Esophagus muscularis mucosa (tissue), 4 donors: ENCODE data around the gene INO80B. TPM values are rescaled to one million over a fixed set of nuclear protein-coding genes. Genes with fewer than 3 reads are reported as not detected.

Source experiments
- DNase-seq: peaks from one replicate; pipeline ENCODE4 v3.0.0-alpha.2; 2017; ENCODE audit errors: extremely low spot score
- H3K27ac ChIP-seq, 4 donors: fragments of 200-600 bp; sonication (generic); replicated peaks in 1 of 4; 1 replicate in 3 of 4; 2 replicates in 1 of 4; pipeline ENCODE4 v1.5.1; 2016 to 2019; ENCODE audit warnings: mild to moderate bottlenecking in 1 of 4
- H3K27me3 ChIP-seq, 4 donors: fragments of 200-600 bp; sonication (generic); one replicate each; pipeline versions ENCODE4 v1.5.1 to v1.6.0; 2016 to 2019
- H3K36me3 ChIP-seq, 4 donors: fragments of 200-600 bp; sonication (generic); one replicate each; pipeline ENCODE4 v1.5.1; 2016 to 2019
- H3K4me1 ChIP-seq, 4 donors: fragments of 200-600 bp; sonication (generic); one replicate each; pipeline ENCODE4 v1.5.1; 2016 to 2019
- H3K4me3 ChIP-seq, 4 donors: fragments of 200-600 bp; sonication (generic); 1 replicate in 2 of 4; 2 replicates in 2 of 4; pipeline ENCODE4 v1.5.1; 2016 to 2019; ENCODE audit warnings: mild to moderate bottlenecking in 4 of 4, moderate library complexity in 1 of 4
- H3K9me3 ChIP-seq, 4 donors: fragments of 200-600 bp; sonication (generic); 1 replicate in 3 of 4; 2 replicates in 1 of 4; pipeline ENCODE4 v1.5.1; 2016 to 2019
- EP300 ChIP-seq: sonication (generic); formaldehyde crosslinking; IDR thresholded peaks from one replicate; pipeline ENCODE4 v1.6.1; 2017; ENCODE audit warnings: antibody characterized with exemption
- POLR2A ChIP-seq: fragments of 450-650 bp; IDR thresholded peaks from one replicate; pipeline ENCODE4 v1.6.1; 2017; ENCODE audit warnings: antibody characterized with exemption, moderate library complexity, mild to moderate bottlenecking, low read depth
- POLR2AphosphoS5 ChIP-seq, 2 donors: sonication (generic); formaldehyde crosslinking; IDR thresholded peaks; one replicate each; pipeline ENCODE4 v1.6.1; 2017; ENCODE audit warnings: antibody characterized with exemption in 2 of 2
- WGBS: methylation state at CpG from one replicate; pipeline ENCODE4 v1.1.5; 2018; 5-methylcytosine and 5-hydroxymethylcytosine counted together
- intact Hi-C: fragments of 100-400 bp; cut with DNase I; formaldehyde crosslinking; loops from one replicate; pipeline ENCODE4 v1.15.1; 2023
- total RNA-seq, 4 donors: library from RNA; depleted of rRNA; stranded (reverse); fragments of >200 nt; gene quantifications; one replicate each; pipeline versions ENCODE4 v1.1.0 to v1.2.1, GENCODE V29; 2016
- TF ChIP-seq, protein P1 (sequence below), 3 experiments: fragments of 200-600 bp in 2 of 3; fragments of 450-650 bp in 1 of 3; sonication (generic) in 2 of 3; IDR thresholded peaks; one replicate each; pipeline ENCODE4 v1.5.1; 2017 to 2019; ENCODE audit warnings: antibody characterized with exemption in 3 of 3, mild to moderate bottlenecking in 2 of 3, moderate library complexity in 1 of 3

INO80B gene
- total RNA-seq, 4 donors from 2014 or later, result 8.7 to 16.6 (median 10.6) TPM

DNA sequence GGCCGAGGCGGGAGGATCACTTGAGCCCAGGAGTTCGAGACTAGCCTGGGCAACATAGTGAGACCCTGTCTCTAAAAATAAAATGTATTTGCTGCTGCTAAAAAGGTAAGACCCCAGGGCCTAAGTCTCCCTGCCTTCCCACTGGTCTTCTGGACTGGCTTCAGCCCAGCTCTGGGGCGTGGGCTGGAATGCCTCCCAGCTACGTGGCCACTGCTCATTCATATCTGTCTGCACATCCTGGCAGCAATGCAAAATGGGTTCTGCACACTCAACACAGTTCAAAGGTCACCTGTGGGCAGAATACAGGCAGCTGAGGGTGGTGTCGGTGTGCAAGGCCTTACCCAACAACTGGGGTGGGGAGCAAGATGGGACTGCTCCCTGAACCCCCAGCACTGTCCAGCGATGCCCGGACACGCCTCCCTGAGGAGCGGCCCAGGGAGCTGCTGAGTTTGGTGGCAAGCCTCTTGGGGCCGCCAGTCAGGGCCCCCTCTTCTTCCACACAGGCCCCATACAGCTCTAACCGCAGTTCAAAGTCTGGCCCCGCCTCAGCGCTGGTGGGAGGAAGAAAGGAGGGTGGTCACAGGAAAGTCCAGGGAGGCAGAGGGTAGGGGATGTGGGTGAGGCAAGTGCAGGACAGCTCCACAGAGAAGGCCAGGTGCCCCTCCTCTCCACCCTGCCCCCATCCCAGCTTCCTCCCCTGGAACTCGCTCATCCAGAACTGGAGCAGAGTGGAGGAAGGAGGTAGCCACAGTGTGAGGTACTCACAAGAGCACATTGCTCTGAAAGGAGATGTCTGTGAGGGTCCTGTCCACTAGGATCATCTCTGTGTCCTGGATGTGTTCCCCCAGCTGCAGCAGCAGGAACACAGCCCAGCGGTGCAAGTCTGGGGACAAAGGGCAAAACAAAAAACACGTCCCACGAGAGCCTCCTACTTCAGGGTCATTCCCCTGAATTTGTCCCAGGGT, 25.1 kb upstream of the INO80B start:
- intact Hi-C loops, result no loop called here
- H3K9me3 ChIP-seq, result no peaks in the 10 kb centered on the region
- no peak for TF ChIP-seq POLR2A
- TF ChIP-seq POLR2AphosphoS5 (IDR thresholded peaks at IDR 0.05), result no peak
- TF ChIP-seq EP300, result no peak
- TF ChIP-seq, protein P1, sequence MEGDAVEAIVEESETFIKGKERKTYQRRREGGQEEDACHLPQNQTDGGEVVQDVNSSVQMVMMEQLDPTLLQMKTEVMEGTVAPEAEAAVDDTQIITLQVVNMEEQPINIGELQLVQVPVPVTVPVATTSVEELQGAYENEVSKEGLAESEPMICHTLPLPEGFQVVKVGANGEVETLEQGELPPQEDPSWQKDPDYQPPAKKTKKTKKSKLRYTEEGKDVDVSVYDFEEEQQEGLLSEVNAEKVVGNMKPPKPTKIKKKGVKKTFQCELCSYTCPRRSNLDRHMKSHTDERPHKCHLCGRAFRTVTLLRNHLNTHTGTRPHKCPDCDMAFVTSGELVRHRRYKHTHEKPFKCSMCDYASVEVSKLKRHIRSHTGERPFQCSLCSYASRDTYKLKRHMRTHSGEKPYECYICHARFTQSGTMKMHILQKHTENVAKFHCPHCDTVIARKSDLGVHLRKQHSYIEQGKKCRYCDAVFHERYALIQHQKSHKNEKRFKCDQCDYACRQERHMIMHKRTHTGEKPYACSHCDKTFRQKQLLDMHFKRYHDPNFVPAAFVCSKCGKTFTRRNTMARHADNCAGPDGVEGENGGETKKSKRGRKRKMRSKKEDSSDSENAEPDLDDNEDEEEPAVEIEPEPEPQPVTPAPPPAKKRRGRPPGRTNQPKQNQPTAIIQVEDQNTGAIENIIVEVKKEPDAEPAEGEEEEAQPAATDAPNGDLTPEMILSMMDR (IDR thresholded peaks at IDR 0.05), result no peak
- H3K4me1 ChIP-seq, result no peaks in the 10 kb centered on the region
- 87% methylated on average over 16 of the region's 18 CpGs for WGBS
- no peak overlapping the region for H3K27ac ChIP-seq
- H3K4me3 ChIP-seq, result no peak overlapping the region
- H3K36me3 ChIP-seq, result peaks cover 27 to 79% (median 75%) of the 10 kb centered on the region in 4 donors
- DNase-seq, result no peak
- no peaks in the 10 kb centered on the region for H3K27me3 ChIP-seq

DNA sequence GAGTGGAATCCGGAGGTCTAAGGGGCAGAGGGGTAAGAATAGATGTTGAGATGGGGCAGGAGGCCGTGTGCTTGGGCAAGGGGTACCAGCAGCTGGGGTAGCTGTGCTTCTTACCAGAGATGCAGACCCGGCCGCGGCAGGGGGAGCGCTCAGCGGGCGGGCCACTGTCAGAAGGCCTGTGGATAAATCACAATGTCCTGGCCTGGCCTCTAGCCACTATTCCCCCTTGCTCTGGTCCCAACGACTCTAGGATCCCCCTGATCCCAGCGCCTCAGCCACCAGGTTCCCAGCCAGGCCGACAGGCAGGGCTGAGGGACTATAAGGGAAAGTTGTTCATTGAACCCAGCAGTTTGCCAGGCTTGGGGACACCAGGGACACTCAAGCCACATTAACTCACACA, 24.4 kb upstream of the INO80B start:
- no peaks in the 10 kb centered on the region for H3K9me3 ChIP-seq
- no peaks in the 10 kb centered on the region for H3K27me3 ChIP-seq
- TF ChIP-seq POLR2AphosphoS5 (IDR thresholded peaks at IDR 0.05) (no peak), POLR2A (no peak), EP300 (no peak)
- TF ChIP-seq, protein P1 (IDR thresholded peaks at IDR 0.05), result no peak
- WGBS, result 92% methylated on average over 7 of the region's 11 CpGs
- peaks cover 27 to 73% (median 69%) of the 10 kb centered on the region in 4 donors for H3K36me3 ChIP-seq
- DNase-seq, result no peak
- H3K4me1 ChIP-seq, result no peaks in the 10 kb centered on the region
- H3K27ac ChIP-seq, result no peak overlapping the region
- H3K4me3 ChIP-seq, result no peak overlapping the region
- intact Hi-C loops, result no loop called here

DNA sequence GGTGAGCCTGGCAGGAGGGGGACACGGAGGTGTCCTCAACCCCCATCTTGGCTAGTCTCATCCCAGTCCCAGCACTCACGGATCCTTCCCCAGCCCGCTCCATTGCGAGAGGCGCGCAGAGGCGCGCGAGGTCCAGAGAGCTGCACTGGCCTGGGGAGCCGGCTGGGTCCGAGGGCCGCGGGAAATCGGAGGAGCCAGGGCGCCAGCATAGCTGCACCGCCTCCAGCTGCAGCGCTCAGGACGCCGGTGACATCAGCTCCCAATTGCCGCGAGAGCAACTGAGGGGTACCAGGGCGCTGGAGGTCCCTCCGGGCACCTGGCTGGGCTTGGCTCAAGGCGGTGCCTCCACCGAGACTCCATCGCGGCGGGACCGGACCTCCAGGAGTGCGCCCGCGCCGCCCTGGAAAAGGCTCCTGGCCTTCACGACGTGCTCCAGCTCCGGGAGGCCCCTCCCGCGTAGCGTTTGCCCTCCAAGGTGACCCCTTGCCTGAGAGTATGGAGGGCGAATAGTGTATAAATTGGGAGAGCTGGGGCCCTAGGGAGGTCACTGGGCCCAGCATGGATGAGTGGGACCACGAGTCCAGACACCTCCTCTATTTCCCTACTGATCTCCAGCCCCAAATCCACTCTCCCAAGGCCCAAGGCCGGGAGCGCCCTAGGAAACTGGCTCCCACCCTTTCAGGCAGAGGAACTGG, 18.6 kb upstream of the INO80B start:
- WGBS, result 77% methylated on average over 24 of the region's 43 CpGs
- Histone ChIP-seq H3K27me3 (peaks cover 0 to 3% (median 1%) of the 10 kb centered on the region in 4 donors), H3K36me3 (peaks cover 8 to 18% (median 15%) of the 10 kb centered on the region in 4 donors), H3K4me1 (peaks cover 20 to 51% (median 44%) of the 10 kb centered on the region in 4 donors), H3K9me3 (no peaks in the 10 kb centered on the region), H3K4me3 (peak overlapping the region; percentile 10 to 19 (median 16)), H3K27ac (peak overlapping the region in 2 of 4 donors; percentile 44 to 46)
- TF ChIP-seq POLR2A (no peak), POLR2AphosphoS5 (IDR thresholded peaks at IDR 0.05) (no peak), EP300 (no peak)
- TF ChIP-seq, protein P1 (IDR thresholded peaks at IDR 0.05), result no peak
- intact Hi-C loops, result no loop called here
- DNase-seq, result no peak

DNA sequence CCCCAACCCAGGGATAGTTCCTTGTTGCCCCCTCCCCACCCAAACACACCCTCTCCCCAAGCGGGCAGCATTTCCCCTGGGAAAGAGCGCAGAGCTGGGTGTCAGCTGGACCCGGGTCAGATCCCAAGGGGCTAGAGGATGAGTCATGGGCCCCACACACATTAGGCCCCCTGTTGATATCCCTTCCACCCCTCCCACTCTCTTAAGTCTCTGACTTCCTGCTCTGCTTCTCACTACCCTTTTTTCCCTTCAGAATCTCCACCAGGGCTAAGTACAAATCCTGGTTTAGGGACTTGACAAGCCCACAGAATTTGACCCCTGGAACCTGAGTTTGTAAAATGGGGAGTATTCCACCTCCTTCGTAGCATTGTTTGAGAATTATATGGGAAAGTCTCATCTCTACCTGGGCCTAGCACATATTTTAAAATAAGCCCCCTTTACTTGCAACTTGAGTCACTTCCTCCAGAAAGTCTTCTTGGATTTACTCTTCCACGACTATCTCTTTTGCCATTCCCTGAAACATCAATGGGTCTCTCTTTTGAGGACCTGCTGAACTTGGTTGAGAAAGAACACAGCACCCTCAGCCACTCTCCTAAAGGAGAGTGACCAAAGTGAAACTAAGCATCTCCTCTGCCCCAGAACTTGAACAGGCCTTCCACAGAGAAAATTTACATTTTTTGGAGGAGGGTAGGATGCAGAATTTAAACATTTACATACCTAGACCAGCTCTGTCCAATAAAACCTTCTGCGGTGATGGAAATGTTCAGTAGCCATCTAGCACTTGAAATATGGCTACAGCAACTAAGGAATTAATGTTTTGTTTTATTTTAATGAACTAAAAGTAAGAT, 17.8 kb upstream of the INO80B start:
- 64% methylated on average over 6 of the region's 6 CpGs for WGBS
- peaks cover under 1 to 10% (median 7%) of the 10 kb centered on the region in 4 donors for H3K36me3 ChIP-seq
- peaks cover 0 to 11% (median 5%) of the 10 kb centered on the region in 4 donors for H3K27me3 ChIP-seq
- peak overlapping the region in 2 of 4 donors; percentile 44 to 46 for H3K27ac ChIP-seq
- H3K4me1 ChIP-seq, result peaks cover 26 to 60% (median 52%) of the 10 kb centered on the region in 4 donors
- H3K9me3 ChIP-seq, result no peaks in the 10 kb centered on the region
- TF ChIP-seq, protein P1 (IDR thresholded peaks at IDR 0.05), result no peak
- TF ChIP-seq POLR2AphosphoS5 (IDR thresholded peaks at IDR 0.05) (no peak), POLR2A (no peak), EP300 (no peak)
- intact Hi-C loops, result no loop called here
- H3K4me3 ChIP-seq, result peak overlapping the region in 3 of 4 donors; percentile 10 to 18 (median 15)
- DNase-seq, result no peak
